HCT116 (cell line): ENCODE results near the gene ADAMTS19. TPM values are rescaled to one million over a fixed set of nuclear protein-coding genes. Genes with fewer than 3 reads are reported as not detected.

ENCODE experiments used
- ATAC-seq: fragments of 200-7000 bp; cut with Tn5 transposase; 2 replicates; pipeline ENCODE4 v1.9.1; 2020; ENCODE audit warnings: mild to moderate bottlenecking, moderate library complexity
- BruUV-seq: library from RNA; stranded (reverse); fragments of 400-500 nt; replicated peaks from 2 replicates; lab custom pipeline; 2021; lab: Mats Ljungman, UMichigan
- CTCF ChIA-PET: fragments of 300-600 bp; sonication (Branson Sonifier 250); formaldehyde crosslinking; loops from one replicate; lab custom pipeline; 2021; ENCODE audit warnings: antibody characterized with exemption; lab: Charles Lee
- POLR2A ChIA-PET: fragments of 300-600, 350-600 bp; sonication (Branson Sonifier 250); formaldehyde crosslinking; loops from one replicate; lab custom pipeline; 2021; ENCODE audit warnings: antibody characterized with exemption; lab: Charles Lee
- RAD21 ChIA-PET, 2 experiments: fragments of 300-600 bp; sonication (Branson Sonifier 250); formaldehyde crosslinking; loops; one replicate each; lab custom pipeline; 2023; ENCODE audit warnings: low total read pairs in 2 of 2; ENCODE audit not compliant: uncharacterized antibody in 2 of 2, unreplicated experiment in 2 of 2, low non-redundant PET in 1 of 2; lab: Charles Lee
- DNase-seq: peaks from one replicate; pipeline ENCODE4 v3.0.0-alpha.2; 2010; ENCODE audit warnings: low read depth, low spot score
- H2AFZ ChIP-seq: fragments of 200-600 bp; shearing (Covaris generic), sonication (generic); 2 replicates; pipeline ENCODE4 v1.6.1; 2017; ENCODE audit warnings: low read depth, mixed run types, mixed read lengths, antibody characterized with exemption, low read length; ENCODE audit not compliant: poor library complexity, severe bottlenecking
- H3K27ac ChIP-seq: 2 replicates; pipeline ENCODE4 v1.5.1; 2012; ENCODE audit warnings: low read depth, low read length
- H3K27me3 ChIP-seq: fragments of 200-600 bp; sonication (generic); 2 replicates; pipeline ENCODE4 v1.6.1; 2016; ENCODE audit warnings: mixed run types, low read length, mixed read lengths; ENCODE audit not compliant: insufficient read depth
- H3K36me3 ChIP-seq, 2 experiments: fragments of 200-500 bp in 1 of 2; fragments of 200-600 bp in 1 of 2; sonication (Bioruptor generic) in 1 of 2; sonication (generic) in 1 of 2; 2 replicates each; pipeline versions ENCODE4 v1.5.1 to v1.6.1; 2014 to 2016; ENCODE audit warnings: low read length in 2 of 2, inconsistent platforms in 1 of 2, mixed read lengths in 1 of 2, mixed run types in 1 of 2; ENCODE audit not compliant: insufficient read depth in 2 of 2, control insufficient read depth in 1 of 2
- H3K4me1 ChIP-seq, 2 experiments: fragments of 200-600 bp in 1 of 2; sonication (generic) in 1 of 2; 2 replicates each; pipeline versions ENCODE4 v1.5.1 to v1.6.1; 2012 to 2017; ENCODE audit warnings: low read length in 2 of 2, inconsistent platforms in 1 of 2, mild to moderate bottlenecking in 1 of 2, mixed read lengths in 1 of 2, mixed run types in 1 of 2, moderate library complexity in 1 of 2; ENCODE audit not compliant: insufficient read depth in 2 of 2, control insufficient read depth in 1 of 2
- H3K4me2 ChIP-seq: fragments of 200-600 bp; sonication (generic); 2 replicates; pipeline ENCODE4 v1.6.1; 2017; ENCODE audit warnings: mixed run types, low read length, mixed read lengths
- H3K4me3 ChIP-seq, 2 experiments: fragments of 200-600 bp in 1 of 2; sonication (generic) in 1 of 2; replicated peaks in 1 of 2; 2 replicates each; pipeline ENCODE4 v1.5.1; 2011 to 2016; ENCODE audit warnings: low read length in 2 of 2, control low read depth in 1 of 2, low read depth in 1 of 2, mild to moderate bottlenecking in 1 of 2, mixed read lengths in 1 of 2, mixed run types in 1 of 2
- H3K79me2 ChIP-seq: fragments of 200-600 bp; sonication (generic); 2 replicates; pipeline ENCODE4 v1.6.1; 2017; ENCODE audit warnings: mild to moderate bottlenecking, mixed run types, low read length, moderate library complexity, mixed read lengths; ENCODE audit not compliant: insufficient read depth
- H3K9ac ChIP-seq: fragments of 200-600 bp; sonication (generic); 2 replicates; pipeline ENCODE4 v1.6.1; 2016; ENCODE audit warnings: low read length, mixed read lengths
- H3K9me2 ChIP-seq: fragments of 200-600 bp; sonication (generic), shearing (Covaris generic); 2 replicates; pipeline ENCODE4 v1.6.1; 2017; ENCODE audit warnings: mixed run types, mild to moderate bottlenecking, moderate library complexity; ENCODE audit not compliant: insufficient read depth
- H3K9me3 ChIP-seq, 2 experiments: fragments of 200-500 bp in 1 of 2; fragments of 200-600 bp in 1 of 2; sonication (Bioruptor generic) in 1 of 2; sonication (generic) in 1 of 2; 2 replicates each; pipeline ENCODE4 v1.6.1; 2014 to 2017; ENCODE audit warnings: low read length in 2 of 2, mixed read lengths in 2 of 2, inconsistent platforms in 1 of 2, low read depth in 1 of 2, mild to moderate bottlenecking in 1 of 2, mixed run types in 1 of 2, moderate library complexity in 1 of 2; ENCODE audit not compliant: control insufficient read depth in 1 of 2, insufficient read depth in 1 of 2
- H4K20me1 ChIP-seq: fragments of 200-600 bp; sonication (generic), shearing (Covaris generic); 2 replicates; pipeline ENCODE4 v1.6.1; 2017; ENCODE audit warnings: mixed run types, mild to moderate bottlenecking, moderate library complexity; ENCODE audit not compliant: insufficient read depth
- EGR1 ChIP-seq: IDR thresholded peaks from 2 replicates; pipeline ENCODE4 v1.6.1; 2012; ENCODE audit warnings: low read depth
- ELF1 ChIP-seq: IDR thresholded peaks from 2 replicates; pipeline ENCODE4 v1.6.1; 2012; ENCODE audit warnings: low read depth, borderline replicate concordance
- EZH2phosphoT487 ChIP-seq: fragments of 200-600 bp; IDR thresholded peaks from 2 replicates; pipeline ENCODE4 v1.6.1; 2018; ENCODE audit warnings: antibody characterized with exemption, borderline replicate concordance
- FOSL1 ChIP-seq: IDR thresholded peaks from 2 replicates; pipeline ENCODE4 v1.6.1; 2012; ENCODE audit warnings: low read depth
- POLR2A ChIP-seq: IDR thresholded peaks from 2 replicates; pipeline ENCODE4 v1.7.0; 2011; ENCODE audit warnings: borderline replicate concordance; ENCODE audit not compliant: insufficient read depth, insufficient read length; ENCODE audit errors: extremely low read depth
- POLR2AphosphoS5 ChIP-seq: IDR thresholded peaks from 2 replicates; pipeline ENCODE4 v1.6.1; 2011; ENCODE audit warnings: mild to moderate bottlenecking, low read depth, low read length, moderate library complexity
- RAD21 ChIP-seq: IDR thresholded peaks from 2 replicates; pipeline ENCODE4 v1.6.1; 2012; ENCODE audit warnings: low read depth, mild to moderate bottlenecking
- SIN3A ChIP-seq: IDR thresholded peaks from 2 replicates; pipeline ENCODE4 v1.6.1; 2012; ENCODE audit warnings: low read depth
- SP1 ChIP-seq: IDR thresholded peaks from 2 replicates; pipeline ENCODE4 v1.6.1; 2012; ENCODE audit warnings: low read depth
- SRF ChIP-seq: IDR thresholded peaks from 2 replicates; pipeline ENCODE4 v1.6.1; 2012; ENCODE audit warnings: low read depth
- YY1 ChIP-seq: IDR thresholded peaks from 2 replicates; pipeline ENCODE4 v1.6.1; 2011; ENCODE audit warnings: low read length, low read depth, moderate library complexity, mild to moderate bottlenecking; ENCODE audit not compliant: insufficient replicate concordance; ENCODE audit errors: extremely low read depth
- ZFX ChIP-seq: fragments of 450-650 bp; IDR thresholded peaks from 2 replicates; pipeline ENCODE4 v1.6.1; 2017
- ZNF274 ChIP-seq: fragments of 200-500 bp; sonication (Bioruptor generic); IDR thresholded peaks from 2 replicates; pipeline ENCODE4 v1.6.1; 2014; ENCODE audit warnings: mild to moderate bottlenecking, low read depth, low read length, inconsistent platforms
- intact Hi-C: fragments of 100-400 bp; cut with micrococcal nuclease; formaldehyde crosslinking; loops from 2 replicates; pipeline ENCODE4 v1.10.0; 2022
- total RNA-seq: library from RNA; stranded (reverse); gene quantifications from one replicate; pipeline ENCODE4 v1.2.1, GENCODE V29; 2021; ENCODE audit not compliant: unreplicated experiment

Gene ADAMTS19
- total RNA-seq, 1 experiment from 2014 or later = not detected

DNA sequence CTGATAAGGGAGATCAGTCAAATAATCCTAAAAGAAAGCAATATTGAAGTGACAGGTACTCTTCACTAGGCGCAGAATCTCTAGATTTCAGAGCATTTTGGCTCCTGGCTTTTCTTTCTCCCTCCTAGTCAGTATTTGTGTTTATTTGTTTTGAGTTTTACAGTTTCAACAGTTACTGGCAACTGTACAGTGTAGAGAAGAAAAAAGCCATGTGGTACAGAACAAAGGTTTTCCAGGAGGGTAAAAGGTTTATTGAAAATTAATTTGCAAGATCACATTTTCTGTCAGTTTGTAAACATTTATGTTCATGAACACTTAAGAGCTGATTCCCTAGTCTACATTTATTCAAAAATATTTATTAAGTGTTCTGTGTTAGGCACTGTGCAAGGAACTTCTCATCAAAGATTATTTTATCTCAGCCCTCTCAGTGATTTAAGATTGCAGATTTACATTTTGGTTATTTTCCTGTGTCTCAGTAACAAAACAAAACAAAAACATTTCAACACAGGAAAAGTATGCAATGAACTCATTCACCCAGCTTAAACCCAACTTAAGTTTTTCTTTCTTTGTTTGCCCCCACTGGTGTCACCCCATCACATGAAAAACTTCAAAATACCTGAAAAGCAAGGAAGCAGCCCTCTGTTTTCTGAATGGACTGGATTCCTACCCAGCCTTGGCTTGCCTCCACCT is 300.7 kb downstream of the ADAMTS19 start:
- RAD21 ChIA-PET = no interaction called here
- CTCF ChIA-PET = no interaction called here
- H3K4me3 ChIP-seq = no peak overlapping the region
- DNase-seq (no peak), ATAC-seq (no peak)
- H3K27ac ChIP-seq = no peak overlapping the region
- no peaks in the 10 kb centered on the region for H3K9me3 ChIP-seq
- H3K4me2 ChIP-seq = no peak overlapping the region
- no TSS peak for BruUV-seq
- intact Hi-C loops = loop anchor here (5.0 kb wide), 1 partner anchor 1538 kb away; no protein-coding TSS in a partner anchor
- TF ChIP-seq POLR2AphosphoS5 = no peak
- TF ChIP-seq YY1 = no peak
- TF ChIP-seq FOSL1 = no peak
- POLR2A ChIA-PET = no interaction called here
- no peak overlapping the region for H3K9ac ChIP-seq
- H3K79me2 ChIP-seq = no peaks in the 10 kb centered on the region
- no peak overlapping the region for H2AFZ ChIP-seq
- H3K27me3 ChIP-seq = no peaks in the 10 kb centered on the region
- H4K20me1 ChIP-seq = no peaks in the 10 kb centered on the region
- no peaks in the 10 kb centered on the region for H3K36me3 ChIP-seq
- H3K9me2 ChIP-seq = no peaks in the 10 kb centered on the region
- H3K4me1 ChIP-seq = no peaks in the 10 kb centered on the region

DNA sequence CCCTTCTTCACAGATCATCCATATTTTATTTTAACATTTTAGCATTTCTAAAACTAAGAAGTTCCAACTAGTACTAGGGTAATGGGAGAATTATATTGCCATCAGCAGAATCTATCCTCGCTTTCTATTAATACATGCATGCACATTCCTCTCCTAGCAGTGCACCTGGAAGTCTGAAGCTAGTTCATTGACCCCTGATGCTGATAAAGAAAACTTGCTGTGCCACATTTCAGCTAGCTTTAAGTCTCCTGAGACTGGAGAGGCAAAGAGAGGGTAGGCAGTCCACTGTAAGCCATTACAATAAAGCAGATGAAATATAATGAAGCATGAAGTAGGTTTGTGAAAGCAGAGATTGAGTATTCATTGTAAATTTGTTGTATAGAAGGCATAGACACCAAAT is 303.6 kb downstream of the ADAMTS19 start:
- Histone ChIP-seq H3K79me2 (no peaks in the 10 kb centered on the region), H3K9me2 (no peaks in the 10 kb centered on the region), H3K27me3 (no peaks in the 10 kb centered on the region), H3K4me2 (no peak overlapping the region), H4K20me1 (no peaks in the 10 kb centered on the region), H2AFZ (no peak overlapping the region), H3K36me3 (no peaks in the 10 kb centered on the region), H3K4me3 (no peak overlapping the region), H3K9me3 (no peaks in the 10 kb centered on the region), H3K9ac (no peak overlapping the region), H3K27ac (no peak overlapping the region), H3K4me1 (no peaks in the 10 kb centered on the region)
- intact Hi-C loops = loop anchor here (5.0 kb wide), 1 partner anchor 1541 kb away; no protein-coding TSS in a partner anchor
- ChIA-PET POLR2A (no interaction called here), CTCF (interaction anchor here (1.1 kb wide), 1 partner anchor 363 kb away, joined by 4 read pairs; no protein-coding TSS in a partner anchor), RAD21 (no interaction called here)
- no TSS peak for BruUV-seq
- ATAC-seq (no peak), DNase-seq (no peak)
- TF ChIP-seq SP1 = no peak
- no peak for TF ChIP-seq SRF
- no peak for TF ChIP-seq FOSL1
- TF ChIP-seq EGR1 = no peak
- no peak for TF ChIP-seq ZFX
- TF ChIP-seq POLR2AphosphoS5 = no peak
- no peak for TF ChIP-seq ZNF274
- TF ChIP-seq POLR2A = no peak
- no peak for TF ChIP-seq RAD21
- no peak for TF ChIP-seq YY1
- no peak for TF ChIP-seq SIN3A
- no peak for TF ChIP-seq ELF1
- no peak for TF ChIP-seq EZH2phosphoT487
